PC-3 (cell line): Measurements from ENCODE around the gene MGAT4A. TPM values are rescaled to one million over a fixed set of nuclear protein-coding genes. Genes with fewer than 3 reads are reported as not detected.

Experiments
- ATAC-seq: fragments of 200-7000 bp; cut with Tn5 transposase; 2 replicates; pipeline ENCODE4 v1.9.1; 2020; ENCODE audit warnings: mild to moderate bottlenecking, moderate library complexity
- BruUV-seq: library from RNA; stranded (reverse); fragments of 400-500 nt; replicated peaks from 2 replicates; lab custom pipeline; 2021; lab: Mats Ljungman, UMichigan
- CTCF ChIA-PET: fragments of 300-600 bp; sonication (Branson Sonifier 250); formaldehyde crosslinking; loops from one replicate; lab custom pipeline; 2022; ENCODE audit warnings: antibody characterized with exemption; lab: Charles Lee
- POLR2A ChIA-PET: fragments of 300-600 bp; sonication (Branson Sonifier 250); formaldehyde crosslinking; loops from one replicate; lab custom pipeline; 2022; ENCODE audit warnings: antibody characterized with exemption; ENCODE audit not compliant: unreplicated experiment; lab: Charles Lee
- DNase-seq: peaks from one replicate; pipeline ENCODE4 v3.0.0-alpha.2; 2015
- H2AFZ ChIP-seq: fragments of 300-600 bp; sonication (generic); 2 replicates; pipeline ENCODE4 v1.6.0; 2016; ENCODE audit warnings: antibody characterized with exemption, low read length
- H3F3A ChIP-seq: fragments of 300-600 bp; sonication (generic); one replicate; pipeline ENCODE4 v1.6.0; 2017; ENCODE audit warnings: antibody characterized with exemption, low read length, control low read depth, mild to moderate bottlenecking; ENCODE audit not compliant: unreplicated experiment
- H3K27ac ChIP-seq: fragments of 300-600 bp; sonication (generic); 2 replicates; pipeline ENCODE4 v1.5.1; 2016; ENCODE audit warnings: mild to moderate bottlenecking, low read length
- H3K27me3 ChIP-seq: fragments of 300-600 bp; sonication (generic); 2 replicates; pipeline ENCODE4 v1.6.1; 2016; ENCODE audit warnings: low read length, mixed read lengths
- H3K36me3 ChIP-seq: fragments of 300-600 bp; sonication (generic); 2 replicates; pipeline ENCODE4 v1.6.1; 2016; ENCODE audit warnings: low read depth, mixed run types, low read length, mixed read lengths
- H3K4me1 ChIP-seq: fragments of 300-600 bp; sonication (generic); 2 replicates; pipeline ENCODE4 v1.5.1; 2016; ENCODE audit warnings: low read length; ENCODE audit not compliant: insufficient read depth
- H3K4me2 ChIP-seq: fragments of 300-600 bp; sonication (generic); 2 replicates; pipeline ENCODE4 v1.6.0; 2016; ENCODE audit warnings: low read length
- H3K4me3 ChIP-seq: fragments of 300-600 bp; sonication (generic); 2 replicates; pipeline ENCODE4 v1.5.1; 2016; ENCODE audit warnings: mild to moderate bottlenecking, low read length, mixed read lengths
- H3K79me2 ChIP-seq: fragments of 300-600 bp; sonication (generic); 2 replicates; pipeline ENCODE4 v1.6.1; 2017; ENCODE audit warnings: low read length, mixed read lengths
- H3K9ac ChIP-seq: fragments of 300-600 bp; sonication (generic); 2 replicates; pipeline ENCODE4 v1.6.0; 2016; ENCODE audit warnings: mild to moderate bottlenecking, low read length
- H3K9me2 ChIP-seq: fragments of 300-600 bp; sonication (generic); replicated peaks from 2 replicates; pipeline ENCODE4 v1.6.1; 2016; ENCODE audit warnings: mixed run types, low read length, mixed read lengths
- H3K9me3 ChIP-seq: fragments of 300-600 bp; sonication (generic); 2 replicates; pipeline ENCODE4 v1.6.1; 2016; ENCODE audit warnings: low read length, mixed read lengths
- H4K20me1 ChIP-seq: fragments of 300-600 bp; sonication (generic); 2 replicates; pipeline ENCODE4 v1.6.1; 2016; ENCODE audit warnings: low read length, mixed read lengths
- EZH2 ChIP-seq: fragments of 300-600 bp; sonication (generic); IDR thresholded peaks from one replicate; pipeline ENCODE4 v1.6.1; 2017; ENCODE audit warnings: antibody characterized with exemption, mild to moderate bottlenecking, low read length; ENCODE audit not compliant: unreplicated experiment
- EZH2phosphoT487 ChIP-seq: fragments of 300-600 bp; sonication (generic); IDR thresholded peaks from 2 replicates; pipeline ENCODE4 v1.6.1; 2018; ENCODE audit warnings: mild to moderate bottlenecking, antibody characterized with exemption, low read length, borderline replicate concordance
- intact Hi-C: fragments of 100-400 bp; cut with micrococcal nuclease; formaldehyde crosslinking; loops from 2 replicates; pipeline ENCODE4 v1.9.0; 2023
- total RNA-seq: library from RNA; depleted of rRNA; stranded (reverse); fragments of >200 nt; gene quantifications from 2 replicates; pipeline ENCODE4 v1.2.3, GENCODE V29; 2014
- TF ChIP-seq, protein P1 (sequence below): fragments of 300-600 bp; sonication (generic); conservative IDR thresholded peaks from 2 replicates; pipeline ENCODE4 v1.5.1; 2017; ENCODE audit warnings: antibody characterized with exemption, low read depth, mild to moderate bottlenecking, low read length

MGAT4A gene
- total RNA-seq, 1 experiment from 2014 or later = 6.1 TPM

DNA sequence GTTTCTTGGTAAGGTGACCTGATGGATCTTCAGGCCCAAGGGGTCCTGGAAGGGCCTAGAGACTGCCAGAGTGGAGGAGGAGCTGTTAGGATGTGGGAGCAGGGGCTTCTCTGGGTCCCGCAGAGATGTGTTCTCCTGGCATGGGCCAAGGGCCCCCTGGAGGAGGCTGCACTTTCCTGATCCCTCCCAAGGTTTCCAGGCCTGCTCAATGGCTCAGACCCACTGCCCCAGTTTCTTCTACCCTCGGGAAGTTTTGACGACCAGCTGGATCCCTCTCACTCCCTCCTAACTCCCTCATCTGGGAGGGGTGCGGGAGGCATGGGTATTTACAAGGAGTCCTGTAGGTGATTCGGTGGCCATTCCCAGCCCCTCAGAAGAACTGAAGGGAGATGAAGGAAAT lies 158.7 kb downstream of the MGAT4A start:
- TF ChIP-seq EZH2phosphoT487 = no peak
- no peak for TF ChIP-seq EZH2
- TF ChIP-seq, protein P1, sequence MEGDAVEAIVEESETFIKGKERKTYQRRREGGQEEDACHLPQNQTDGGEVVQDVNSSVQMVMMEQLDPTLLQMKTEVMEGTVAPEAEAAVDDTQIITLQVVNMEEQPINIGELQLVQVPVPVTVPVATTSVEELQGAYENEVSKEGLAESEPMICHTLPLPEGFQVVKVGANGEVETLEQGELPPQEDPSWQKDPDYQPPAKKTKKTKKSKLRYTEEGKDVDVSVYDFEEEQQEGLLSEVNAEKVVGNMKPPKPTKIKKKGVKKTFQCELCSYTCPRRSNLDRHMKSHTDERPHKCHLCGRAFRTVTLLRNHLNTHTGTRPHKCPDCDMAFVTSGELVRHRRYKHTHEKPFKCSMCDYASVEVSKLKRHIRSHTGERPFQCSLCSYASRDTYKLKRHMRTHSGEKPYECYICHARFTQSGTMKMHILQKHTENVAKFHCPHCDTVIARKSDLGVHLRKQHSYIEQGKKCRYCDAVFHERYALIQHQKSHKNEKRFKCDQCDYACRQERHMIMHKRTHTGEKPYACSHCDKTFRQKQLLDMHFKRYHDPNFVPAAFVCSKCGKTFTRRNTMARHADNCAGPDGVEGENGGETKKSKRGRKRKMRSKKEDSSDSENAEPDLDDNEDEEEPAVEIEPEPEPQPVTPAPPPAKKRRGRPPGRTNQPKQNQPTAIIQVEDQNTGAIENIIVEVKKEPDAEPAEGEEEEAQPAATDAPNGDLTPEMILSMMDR = no peak
- BruUV-seq = no TSS peak
- Histone ChIP-seq H3K9me3 (no peaks in the 10 kb centered on the region), H3K79me2 (no peaks in the 10 kb centered on the region), H3K9me2 (no peaks in the 10 kb centered on the region), H3F3A (no peaks in the 10 kb centered on the region), H3K27ac (no peak overlapping the region), H3K4me1 (no peaks in the 10 kb centered on the region), H2AFZ (no peak overlapping the region), H4K20me1 (no peaks in the 10 kb centered on the region), H3K36me3 (no peaks in the 10 kb centered on the region; the same call in none of the 2 replicates), H3K4me3 (no peak overlapping the region), H3K27me3 (no peaks in the 10 kb centered on the region), H3K9ac (no peak overlapping the region), H3K4me2 (no peak overlapping the region)
- ChIA-PET POLR2A (no interaction called here), CTCF (no interaction called here)
- DNase-seq (no peak), ATAC-seq (no peak)
- intact Hi-C loops = no loop called here

DNA sequence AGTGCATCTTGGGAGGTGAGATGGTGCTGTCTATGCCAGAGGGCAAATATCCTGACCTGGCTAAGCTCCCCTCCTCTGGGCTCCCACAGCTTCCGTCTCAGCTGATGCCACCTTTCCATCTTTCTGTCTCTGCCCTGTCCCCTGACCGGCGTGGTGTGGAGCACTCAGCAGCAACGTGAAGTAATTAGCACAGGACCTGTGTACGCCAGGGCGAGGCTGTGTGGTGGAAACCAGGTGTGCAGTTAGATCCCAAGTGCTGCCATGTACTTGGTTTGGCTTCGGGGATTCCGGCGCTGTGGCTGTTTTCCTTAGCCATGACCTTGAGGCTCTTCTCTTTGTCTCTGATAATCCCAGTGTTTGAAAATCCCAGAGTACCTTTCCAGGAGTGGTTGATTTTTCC lies 159.1 kb downstream of the MGAT4A start:
- DNase-seq = no peak
- H3F3A ChIP-seq = no peaks in the 10 kb centered on the region
- H3K9me2 ChIP-seq = no peaks in the 10 kb centered on the region
- H3K27ac ChIP-seq = no peak overlapping the region
- H3K79me2 ChIP-seq = no peaks in the 10 kb centered on the region
- BruUV-seq = no TSS peak
- no peaks in the 10 kb centered on the region for H3K9me3 ChIP-seq
- no peak overlapping the region for H2AFZ ChIP-seq
- ATAC-seq = no peak
- H3K36me3 ChIP-seq = no peaks in the 10 kb centered on the region; the same call in none of the 2 replicates
- no peaks in the 10 kb centered on the region for H4K20me1 ChIP-seq
- H3K4me2 ChIP-seq = no peak overlapping the region
- TF ChIP-seq EZH2phosphoT487 (no peak), EZH2 (no peak)
- TF ChIP-seq, protein P1 = no peak
- H3K27me3 ChIP-seq = no peaks in the 10 kb centered on the region
- intact Hi-C loops = no loop called here
- H3K4me3 ChIP-seq = no peak overlapping the region
- H3K9ac ChIP-seq = no peak overlapping the region
- ChIA-PET POLR2A (no interaction called here), CTCF (no interaction called here)
- no peaks in the 10 kb centered on the region for H3K4me1 ChIP-seq

DNA sequence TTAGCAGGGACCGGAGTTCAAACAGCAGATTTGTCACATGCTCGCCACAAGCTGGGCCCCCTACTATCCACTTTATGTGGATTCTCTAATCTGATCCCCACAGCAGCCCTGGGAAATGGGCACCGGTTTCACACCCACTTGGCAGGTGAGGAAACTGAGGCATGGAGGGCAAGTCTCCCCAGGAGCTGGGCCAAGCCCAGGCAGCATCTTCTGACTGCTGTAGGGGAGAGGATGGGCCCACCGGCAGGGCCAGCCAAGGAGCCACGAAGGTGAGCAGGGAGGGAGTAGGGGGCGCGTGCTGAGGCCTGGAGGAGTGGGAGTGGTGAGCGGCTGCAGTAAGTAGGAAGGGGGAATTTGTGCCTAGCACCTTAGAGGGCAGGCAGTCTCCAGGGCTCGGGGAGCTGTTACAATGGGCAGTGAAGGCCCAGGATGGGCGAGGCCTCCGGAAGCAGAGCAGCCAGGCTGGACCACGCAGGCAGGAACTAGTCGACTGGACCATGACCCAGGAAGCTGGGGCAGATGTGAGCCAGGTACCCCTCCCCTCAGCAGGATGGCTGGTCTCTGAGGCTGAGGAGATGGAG lies 159.7 kb downstream of the MGAT4A start:
- ATAC-seq = no peak

More for the DNA sequence above, 159.7 kb downstream of the MGAT4A start:
- H3F3A ChIP-seq = no peaks in the 10 kb centered on the region
- no peaks in the 10 kb centered on the region for H3K4me1 ChIP-seq
- ChIA-PET POLR2A (no interaction called here), CTCF (no interaction called here)
- no TSS peak for BruUV-seq
- no peaks in the 10 kb centered on the region for H3K9me2 ChIP-seq
- TF ChIP-seq, protein P1 = no peak
- no peak for TF ChIP-seq EZH2phosphoT487
- no peak for TF ChIP-seq EZH2
- H3K9me3 ChIP-seq = no peaks in the 10 kb centered on the region
- H4K20me1 ChIP-seq = no peaks in the 10 kb centered on the region
- H2AFZ ChIP-seq = no peak overlapping the region
- H3K4me2 ChIP-seq = no peak overlapping the region
- H3K27me3 ChIP-seq = no peaks in the 10 kb centered on the region
- no peaks in the 10 kb centered on the region; the same call in none of the 2 replicates for H3K36me3 ChIP-seq
- no peak for DNase-seq
- no peak overlapping the region for H3K4me3 ChIP-seq
- no peak overlapping the region for H3K9ac ChIP-seq
- no peaks in the 10 kb centered on the region for H3K79me2 ChIP-seq
- intact Hi-C loops = no loop called here
- no peak overlapping the region for H3K27ac ChIP-seq
